DMS53 treated with DMSO at 0.1 percent for 48 hours (cell line): ENCODE results near the gene FAM53B.

Experiments used
- DNase-seq: peaks from one replicate; lab custom pipeline; 2025; ENCODE audit not compliant: unreplicated experiment; lab: John Stamatoyannopoulos, UW

The FAM53B gene

DNA sequence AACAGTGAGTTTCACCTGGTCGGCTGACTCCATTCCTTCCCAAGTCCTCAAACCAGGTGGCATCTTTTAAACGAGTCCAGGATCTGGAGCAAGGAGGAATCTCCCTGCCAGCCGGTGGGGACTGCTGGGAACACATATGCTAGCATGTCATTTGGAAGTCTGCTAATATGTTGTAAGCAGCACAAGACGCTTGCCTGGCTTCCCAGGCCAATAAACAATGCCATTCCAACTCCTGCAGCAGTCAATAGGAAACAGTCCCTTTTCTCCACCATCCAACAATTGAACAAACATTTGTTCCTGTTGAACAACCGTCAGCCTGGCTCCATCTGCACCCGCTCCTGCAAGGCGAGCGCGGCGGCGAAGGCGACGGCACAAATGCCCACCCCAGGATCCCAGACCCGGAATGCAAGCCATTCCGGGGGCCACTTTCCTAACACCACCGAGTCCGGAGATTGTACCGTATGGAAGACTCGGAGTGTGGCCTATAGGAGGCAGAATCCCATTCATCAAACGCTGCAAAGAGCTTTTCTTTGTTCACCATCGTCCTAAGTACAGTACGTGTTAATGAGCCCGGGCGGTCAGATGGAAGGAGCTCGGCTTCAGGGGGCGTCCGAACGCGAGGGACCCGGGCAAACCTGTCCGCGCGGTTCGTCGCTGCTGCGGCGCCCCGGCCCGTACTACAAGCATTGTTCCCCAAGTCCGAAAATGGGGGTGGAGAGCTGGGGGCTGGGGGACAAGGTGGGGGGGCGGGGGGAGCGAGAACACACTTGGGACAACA is 1.6 kb downstream of the FAM53B start:
- DNase-seq, result peak; percentile 46

DNA sequence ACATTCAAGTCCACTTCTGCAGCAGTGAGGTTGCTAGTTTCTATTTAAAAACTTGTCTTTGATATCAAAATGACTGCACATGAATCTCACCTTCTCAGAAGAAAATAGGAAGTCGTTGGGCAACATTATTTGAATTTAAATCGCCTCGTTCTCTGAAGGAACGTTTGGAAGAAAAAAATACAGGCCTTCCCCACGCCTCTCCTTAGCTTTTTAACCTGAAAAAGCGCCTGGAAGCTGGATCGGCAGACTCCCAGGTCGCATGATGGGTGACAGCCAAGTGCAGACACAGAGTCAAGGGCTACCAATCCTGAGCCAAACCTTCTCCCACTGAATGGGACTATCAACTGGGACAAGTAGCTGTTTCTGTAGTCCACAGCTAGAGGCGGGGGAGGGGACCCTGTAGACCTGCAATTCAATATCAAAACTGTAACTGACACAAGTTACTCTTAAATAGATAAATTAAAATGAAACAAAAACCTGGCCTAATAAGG is 2.2 kb downstream of the FAM53B start:
- DNase-seq, result no peak

DNA sequence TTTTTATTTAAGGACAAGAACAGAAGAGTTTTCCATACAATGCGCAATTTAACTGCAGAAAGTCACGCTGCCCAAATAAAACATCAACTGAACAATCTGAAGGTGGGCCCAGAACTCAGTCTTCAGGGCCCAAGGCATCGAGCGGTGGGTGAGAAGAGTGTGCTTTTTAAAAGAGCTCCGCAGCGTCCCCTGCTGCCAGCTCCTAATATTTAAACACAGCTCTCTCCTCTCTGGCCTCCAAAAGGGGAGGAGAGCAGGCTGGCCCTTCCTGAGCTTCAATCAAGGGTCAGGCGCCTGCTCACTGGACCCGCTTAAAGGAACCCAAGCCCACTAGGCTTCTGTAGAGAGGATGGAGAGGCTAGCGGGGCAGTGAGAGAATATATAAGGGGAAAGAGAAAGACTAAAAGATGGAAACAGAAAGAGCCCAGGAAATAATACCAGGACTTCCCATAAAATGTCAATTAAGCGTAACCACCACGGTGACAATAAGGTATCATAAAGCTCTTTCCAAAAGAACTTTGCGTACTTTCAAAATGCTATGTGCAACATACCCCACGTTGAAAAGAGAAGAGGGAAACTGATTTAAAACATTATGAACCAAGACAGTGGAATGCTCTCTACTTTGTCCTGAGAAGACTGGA is 2.8 kb downstream of the FAM53B start:
- DNase-seq, result peak; percentile 42

DNA sequence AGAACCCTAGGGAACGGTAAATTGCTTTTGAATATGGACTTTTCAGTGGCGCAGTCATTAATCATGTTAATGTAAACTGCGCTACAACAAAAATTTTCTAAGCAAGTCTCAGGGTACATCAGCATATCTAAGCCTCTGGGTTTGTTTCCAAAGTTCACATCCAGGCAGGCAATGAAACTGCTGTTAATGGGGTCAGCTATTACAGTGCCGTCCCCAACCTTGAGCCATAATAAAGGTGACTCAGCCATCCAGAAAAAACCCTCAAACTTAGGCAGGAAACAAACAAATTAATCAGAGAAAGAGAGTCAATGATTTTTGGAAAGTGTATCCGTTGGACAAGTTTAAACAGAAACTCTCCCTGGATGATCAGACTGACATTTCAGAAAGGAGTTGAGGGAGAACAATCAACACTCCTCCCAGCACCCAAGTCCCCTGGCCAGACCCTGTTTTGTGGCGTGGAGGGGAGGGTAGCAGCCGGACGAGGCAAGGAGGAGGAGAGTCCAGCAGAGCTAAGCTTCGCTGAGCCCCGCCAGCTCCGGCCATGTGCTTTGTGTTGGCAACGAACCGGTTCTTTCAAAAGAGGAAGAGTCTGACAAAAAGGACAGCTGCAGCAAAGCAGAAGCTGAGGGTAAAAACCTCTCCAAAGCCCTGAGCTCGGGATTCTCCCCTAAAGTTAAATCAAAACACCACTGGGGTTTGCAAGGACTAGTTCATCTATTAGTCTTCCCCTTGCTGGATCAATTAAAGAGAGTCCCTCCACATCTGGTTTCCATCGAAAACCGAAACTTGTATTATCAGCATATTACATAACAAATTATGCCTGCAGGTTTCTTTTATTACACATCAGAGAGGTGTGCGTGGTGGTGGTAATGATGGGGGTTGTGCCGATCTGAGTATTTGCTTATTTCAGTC is 3.6 kb downstream of the FAM53B start:
- no peak for DNase-seq

DNA sequence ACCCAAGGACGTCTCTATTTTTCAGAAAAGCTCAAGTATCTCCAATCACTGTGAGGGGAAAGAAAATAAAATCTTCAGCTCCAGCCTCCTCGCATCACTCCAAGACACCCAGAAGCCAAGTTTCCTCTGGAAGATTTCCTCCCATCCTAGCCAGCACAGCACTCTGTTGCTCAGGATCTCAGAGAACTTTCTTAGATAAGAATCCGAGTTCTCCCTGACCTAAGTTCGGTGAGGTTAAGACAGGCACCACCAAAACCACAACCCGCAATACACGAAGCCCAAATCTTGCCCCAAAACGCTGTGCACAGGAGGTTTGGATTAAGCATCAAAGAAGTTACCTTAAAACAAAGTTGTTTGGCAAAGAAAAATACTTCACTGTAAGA is 4.2 kb downstream of the FAM53B start:
- no peak for DNase-seq

DNA sequence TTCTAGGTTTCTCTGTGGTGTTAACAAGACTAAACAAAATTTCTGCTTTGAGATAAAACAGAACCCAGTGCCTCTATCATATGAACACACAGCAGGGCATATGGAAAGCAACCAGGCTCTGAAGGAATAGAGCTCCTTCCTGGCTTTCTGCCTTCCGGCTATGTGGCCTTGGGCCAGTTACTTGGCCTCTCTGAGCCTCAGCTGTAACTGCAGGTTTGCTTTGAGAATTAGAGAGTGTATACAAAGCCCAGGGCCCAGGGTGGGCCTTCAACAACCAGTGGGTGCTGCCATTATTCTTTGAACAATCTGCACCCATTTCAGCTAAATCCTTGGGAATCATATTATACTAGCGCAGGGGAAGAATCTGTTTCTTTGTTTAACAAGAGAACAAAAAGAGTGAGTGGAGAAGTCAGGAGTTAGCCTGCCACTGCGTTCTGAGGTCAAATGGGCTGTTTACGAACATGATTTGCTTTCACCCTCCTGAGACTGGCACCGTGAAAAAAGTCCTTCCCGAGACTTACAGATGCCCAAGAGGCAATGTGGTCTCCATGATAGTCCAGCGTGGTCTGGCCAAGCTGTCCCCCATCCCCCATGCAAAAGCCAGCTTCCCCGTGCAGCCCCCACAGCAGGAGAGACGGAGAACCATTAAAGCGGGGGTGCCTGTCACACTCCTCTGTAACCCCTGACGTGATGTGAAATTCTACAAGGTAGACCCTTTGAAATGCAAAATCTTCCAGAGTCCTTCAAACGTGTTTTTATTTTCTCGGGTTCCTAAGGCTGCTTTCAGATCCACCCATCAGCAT is 4.9 kb downstream of the FAM53B start:
- no peak for DNase-seq

DNA sequence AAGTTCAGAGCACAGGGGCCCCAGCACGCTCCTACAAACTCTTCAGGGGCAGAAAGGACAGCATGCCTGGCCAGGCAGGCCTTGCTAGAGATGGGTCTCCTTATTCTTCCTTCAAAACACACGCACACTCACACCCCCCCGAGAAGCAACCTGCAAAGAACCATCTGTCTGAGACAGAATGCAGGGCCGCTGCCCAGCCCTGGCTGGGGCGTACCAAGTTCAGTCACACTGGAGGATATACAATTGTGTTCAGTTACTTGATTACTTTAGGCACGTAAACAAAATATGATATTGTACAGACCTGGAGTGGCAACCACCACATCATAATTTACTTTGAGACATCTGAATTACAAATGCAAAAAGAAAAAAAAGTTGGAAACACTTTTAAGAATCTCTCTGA is 5.7 kb downstream of the FAM53B start:
- DNase-seq, result no peak

DNA sequence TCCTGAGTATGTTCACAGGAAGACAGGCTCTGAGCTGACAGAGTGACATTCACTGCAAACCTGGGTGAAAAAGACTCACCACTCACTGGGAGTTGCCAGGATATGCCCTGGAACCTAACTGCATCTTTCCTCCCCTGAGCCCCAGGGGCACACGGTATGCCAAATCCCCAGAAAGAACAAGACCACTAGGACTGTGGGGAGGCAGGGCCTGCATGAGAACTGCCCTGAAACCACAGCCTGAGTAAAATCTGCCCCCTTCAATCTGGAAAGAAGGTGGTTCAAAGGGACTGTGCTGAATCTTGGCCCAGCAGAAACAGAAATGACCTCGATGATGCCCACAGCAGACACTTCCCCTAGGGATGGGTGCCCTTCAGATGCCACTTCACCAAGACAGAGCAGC is 6.5 kb downstream of the FAM53B start:
- no peak for DNase-seq

DNA sequence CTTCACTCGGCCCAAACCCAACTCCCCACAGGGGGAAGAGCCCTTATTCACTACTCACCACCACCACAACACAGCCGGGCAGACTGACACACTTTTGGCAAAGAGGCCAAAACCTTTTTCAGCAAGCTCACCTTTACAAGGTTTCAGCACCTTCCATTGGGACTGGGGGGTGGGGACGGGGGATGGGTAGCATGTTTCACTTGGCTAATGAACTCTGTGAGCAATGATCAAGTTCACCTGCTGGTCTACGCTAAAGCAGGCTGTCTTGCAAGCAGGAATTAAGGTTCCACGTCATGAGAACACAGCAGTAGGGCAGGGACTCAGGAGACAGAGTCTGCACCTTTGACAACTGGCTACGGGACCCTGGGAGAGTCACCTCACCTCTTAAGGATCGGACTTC is 7.0 kb downstream of the FAM53B start:
- DNase-seq, result no peak

DNA sequence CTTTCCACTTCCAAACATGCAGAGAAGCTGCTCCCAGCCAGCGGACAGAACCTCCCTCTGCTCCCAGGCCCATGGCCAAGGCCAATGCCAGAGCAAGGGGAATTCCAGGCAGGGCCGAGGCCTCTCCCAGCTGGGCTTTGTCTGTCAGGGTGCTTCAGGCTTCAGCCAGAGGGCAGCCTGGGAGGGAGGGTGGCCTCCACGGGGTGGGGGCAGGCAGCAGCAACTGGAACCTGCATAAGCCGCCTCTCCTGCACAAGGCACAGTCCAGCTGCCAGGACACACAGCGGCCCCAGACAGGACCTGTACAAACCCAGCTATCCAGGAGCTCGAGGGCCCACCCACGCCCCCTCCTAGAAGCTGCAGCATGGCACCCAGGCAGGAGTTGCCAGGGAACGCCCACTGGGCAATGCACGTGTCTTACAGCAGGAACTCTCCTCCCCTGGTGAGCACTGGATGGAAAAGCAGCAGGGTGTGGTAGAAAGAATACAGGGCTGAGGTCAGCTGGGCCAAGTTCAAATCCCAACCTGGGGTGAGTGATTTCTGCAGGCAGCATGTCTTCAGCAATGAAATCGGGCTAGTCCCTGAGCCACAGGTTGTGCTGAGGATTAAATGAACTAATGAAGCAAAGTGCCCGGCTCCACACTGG is 7.6 kb downstream of the FAM53B start:
- DNase-seq, result no peak

DNA sequence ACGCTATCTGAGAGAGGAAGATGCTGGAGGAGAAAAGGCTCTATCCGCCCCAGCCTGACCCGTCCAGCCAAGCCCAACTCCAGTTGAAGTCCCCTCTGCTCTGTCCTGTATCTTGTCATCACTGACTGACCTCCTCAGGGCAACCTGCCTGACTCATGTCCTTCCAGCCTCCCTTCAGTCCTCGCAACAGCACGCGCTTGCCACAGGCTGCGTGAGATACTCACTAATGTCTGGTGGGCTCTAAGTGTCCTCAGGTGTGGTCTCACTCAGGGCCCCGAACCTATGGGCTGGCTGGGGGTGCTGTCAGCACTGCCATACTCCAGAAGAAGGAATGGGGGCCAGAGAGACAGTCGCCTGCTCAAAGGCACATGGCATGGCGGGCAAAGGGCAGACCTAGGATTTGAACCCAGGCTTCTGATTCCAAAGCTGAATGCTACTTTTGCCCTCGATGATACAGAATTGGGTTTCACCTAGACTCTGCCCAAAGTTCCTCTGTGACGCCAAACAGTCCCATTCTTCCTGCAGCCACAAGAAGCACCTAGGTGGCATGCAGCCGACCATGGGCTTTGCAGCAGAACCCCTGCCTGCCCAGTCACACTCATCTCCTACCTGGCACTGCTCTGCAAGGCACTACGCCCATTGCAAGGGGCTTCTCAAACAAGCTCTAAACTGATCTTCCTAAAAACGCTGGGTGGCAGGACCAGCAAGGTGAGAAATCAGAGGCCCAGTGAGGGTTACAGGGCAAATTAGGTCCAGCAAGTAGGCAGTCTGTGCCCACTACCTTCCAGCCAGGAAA is 8.5 kb downstream of the FAM53B start:
- DNase-seq, result no peak

DNA sequence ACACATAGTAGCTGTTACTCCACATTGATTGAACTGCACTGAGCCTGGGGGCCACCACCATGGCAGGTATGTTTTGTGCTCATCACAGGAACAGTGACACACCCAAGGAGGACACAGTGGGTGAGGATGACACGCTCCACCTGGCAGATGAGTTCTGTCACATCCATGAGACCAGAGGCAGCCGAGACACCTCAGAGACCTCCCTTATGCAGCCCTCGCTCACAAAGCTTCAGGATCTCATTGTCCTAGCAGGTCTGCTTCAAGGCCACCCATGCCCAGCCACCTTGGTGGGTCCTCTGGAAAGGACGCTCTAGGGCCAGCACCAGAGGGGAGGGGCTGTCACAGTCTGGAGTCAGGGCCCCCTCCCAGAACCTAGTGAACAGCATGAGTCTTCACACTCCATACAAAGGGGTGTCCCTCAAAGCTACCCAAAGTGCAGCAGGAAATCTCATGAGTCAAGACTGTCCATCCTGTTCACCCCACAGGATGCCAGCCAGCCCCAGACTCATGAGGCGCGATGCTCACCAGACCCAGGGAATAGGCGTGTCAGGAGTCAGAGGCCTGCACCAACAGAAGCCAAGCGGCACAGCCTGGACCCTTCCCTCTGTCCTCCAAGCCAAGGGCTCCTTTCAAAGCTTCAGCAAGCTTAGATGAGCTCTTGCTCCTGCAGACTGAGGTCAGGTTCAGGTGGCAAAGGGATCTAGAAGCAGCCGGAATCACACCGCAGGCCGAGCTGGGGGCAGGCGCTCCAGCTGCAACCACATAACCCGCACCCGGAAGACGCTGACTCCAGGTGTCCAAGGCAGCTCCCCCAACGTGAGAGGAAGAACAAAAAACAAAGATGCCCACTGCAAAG is 9.6 kb downstream of the FAM53B start:
- no peak for DNase-seq

DNA sequence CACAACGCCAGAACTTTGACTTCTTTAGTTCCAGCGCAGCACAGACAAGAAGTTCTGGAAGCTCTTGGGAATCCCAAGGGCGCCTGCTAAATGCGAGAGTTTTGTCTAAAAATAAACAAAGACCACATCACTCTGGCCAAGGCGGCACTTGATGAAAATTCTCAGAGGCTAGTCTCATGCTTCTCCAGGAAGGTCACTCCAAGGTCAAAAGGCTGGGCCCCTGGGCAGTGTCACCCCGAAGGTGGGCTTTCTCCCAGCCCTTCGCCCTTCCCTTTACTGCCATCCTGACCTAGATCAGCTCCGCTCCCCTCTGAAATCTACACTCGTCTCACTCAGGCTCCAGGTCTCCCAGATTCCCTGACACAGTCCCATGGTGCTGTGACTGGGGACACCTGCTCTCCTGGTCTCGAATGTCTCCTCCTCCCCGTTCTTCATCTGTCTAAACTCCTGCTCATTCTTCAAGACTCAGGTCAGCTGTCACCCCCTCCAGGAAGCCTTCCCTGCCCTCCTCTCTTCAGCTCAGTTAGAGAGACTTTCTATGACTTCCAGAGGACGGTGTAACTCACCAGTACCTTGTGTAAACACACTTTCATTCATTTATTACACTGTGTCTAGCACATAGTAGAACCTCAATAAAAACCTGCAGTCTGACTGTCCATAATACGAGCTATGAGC is 10.5 kb downstream of the FAM53B start:
- DNase-seq, result no peak

DNA sequence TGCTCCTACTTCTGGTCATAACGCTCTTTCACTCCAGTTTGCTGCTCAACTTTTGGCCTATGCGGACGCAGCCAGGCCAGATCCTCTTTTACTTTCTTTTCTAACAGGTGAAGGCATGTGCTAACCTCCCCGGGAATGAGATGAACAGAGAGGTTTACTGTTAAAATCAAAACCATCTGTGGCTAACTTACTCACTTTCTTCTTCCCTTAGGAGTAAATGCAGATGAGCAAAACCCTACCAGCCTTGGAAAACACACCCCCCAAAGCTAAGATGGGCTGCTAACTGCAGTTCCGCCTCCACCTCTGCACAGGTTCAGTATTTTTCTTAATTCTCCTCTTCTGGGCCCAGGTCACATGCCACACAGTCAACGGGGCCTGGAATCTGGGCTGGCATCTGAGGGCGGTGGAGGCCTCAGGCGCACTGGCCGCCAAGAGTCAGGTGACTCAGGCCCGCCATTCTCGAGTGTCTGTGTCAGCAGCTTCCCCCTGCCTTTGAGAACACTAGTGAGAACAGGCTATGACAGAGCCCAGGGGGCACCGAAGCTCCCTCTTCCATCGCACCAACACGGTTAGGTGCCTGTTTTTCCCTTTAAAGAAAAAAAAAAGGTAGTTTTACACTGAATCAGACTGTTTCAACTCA is 11.1 kb downstream of the FAM53B start:
- no peak for DNase-seq

DNA sequence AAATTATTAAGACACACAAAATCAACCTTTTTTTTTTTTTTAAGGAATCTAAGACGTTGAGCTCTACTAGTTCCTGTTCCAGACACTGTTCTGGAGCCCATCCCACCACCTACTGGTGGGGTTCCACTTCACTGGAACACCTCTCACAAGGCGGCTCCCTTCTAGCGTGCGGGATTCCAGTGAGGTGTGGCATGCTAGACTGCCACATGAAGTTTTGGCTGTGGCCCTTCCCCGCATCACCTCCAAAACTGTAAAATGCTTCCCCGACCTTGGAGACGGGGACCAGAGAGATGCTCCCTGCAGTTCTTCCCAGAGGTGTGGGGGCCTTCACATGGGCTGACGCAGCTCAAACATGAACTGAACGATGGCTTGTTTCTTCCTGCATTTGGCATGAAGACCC is 12.6 kb downstream of the FAM53B start:
- no peak for DNase-seq

DNA sequence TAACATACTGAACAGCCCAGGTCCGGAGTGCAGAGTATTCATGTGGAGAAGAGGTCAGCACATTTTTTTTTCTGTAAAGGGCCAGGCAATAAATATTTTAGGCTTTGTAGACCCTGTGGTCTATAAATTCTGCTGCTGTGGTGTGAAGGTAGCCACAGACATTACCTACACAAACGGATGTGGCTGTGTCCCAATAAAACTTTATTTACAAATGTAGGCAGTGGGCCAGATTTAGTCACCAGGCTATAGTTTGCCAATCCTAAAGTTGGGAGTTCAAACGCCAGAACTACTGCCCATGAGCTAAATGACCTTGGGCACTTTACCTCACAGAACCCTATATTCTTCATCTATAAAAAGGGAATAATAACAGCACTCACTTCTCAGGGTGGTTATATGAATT is 13.4 kb downstream of the FAM53B start:
- no peak for DNase-seq

DNA sequence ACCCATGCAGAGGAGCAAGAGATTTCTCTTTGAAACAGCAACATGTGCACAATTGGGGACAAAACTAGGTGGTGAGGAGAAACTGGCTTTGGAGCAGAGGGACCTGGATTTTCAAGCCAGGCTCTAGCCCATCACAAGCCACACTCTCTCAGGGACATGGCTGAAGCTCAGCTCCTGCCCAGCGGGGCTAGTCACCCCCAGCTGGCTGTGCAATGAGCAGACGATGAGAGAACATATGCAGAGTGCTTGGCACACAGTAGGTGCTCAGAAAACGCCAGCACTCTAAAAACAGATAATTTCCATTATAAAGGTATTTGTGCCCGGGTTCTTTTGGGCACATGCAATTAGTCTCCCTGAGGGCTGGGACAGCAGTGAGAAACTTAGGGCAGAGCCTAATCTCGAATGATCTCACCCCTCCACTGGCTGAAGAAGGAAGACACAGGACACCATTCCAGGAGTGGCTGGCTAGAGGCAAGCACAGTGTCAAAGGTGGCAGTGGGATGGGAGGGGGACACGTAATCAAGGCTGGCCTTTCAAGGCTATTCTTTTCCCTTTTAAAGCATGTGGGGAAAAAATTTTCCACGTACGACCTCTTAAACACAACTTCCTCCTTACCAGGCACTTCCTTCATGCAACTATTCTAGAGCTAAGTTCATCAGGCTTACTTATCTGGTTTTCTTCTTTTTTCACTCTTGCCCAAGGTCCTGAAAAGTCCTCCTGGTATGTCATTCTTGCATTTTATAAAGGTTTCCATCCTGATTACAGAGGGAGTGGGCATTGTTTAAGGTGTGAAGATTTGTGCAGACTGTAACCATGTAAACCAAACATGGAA is 15.1 kb downstream of the FAM53B start:
- no peak for DNase-seq
